GM12872 (cell line): Measurements from ENCODE around the gene LRRN1.

Experiments
- TF ChIP-seq, protein P1 (sequence below): IDR thresholded peaks from 3 replicates; pipeline ENCODE4 v1.5.1; 2011; ENCODE audit warnings: low read depth, mild to moderate bottlenecking, low read length, moderate library complexity; ENCODE audit not compliant: insufficient read depth

LRRN1 gene

GRCh38 chr3:3772920-3773319, 26.3 kb upstream of the LRRN1 start:
- TF ChIP-seq, protein P1, sequence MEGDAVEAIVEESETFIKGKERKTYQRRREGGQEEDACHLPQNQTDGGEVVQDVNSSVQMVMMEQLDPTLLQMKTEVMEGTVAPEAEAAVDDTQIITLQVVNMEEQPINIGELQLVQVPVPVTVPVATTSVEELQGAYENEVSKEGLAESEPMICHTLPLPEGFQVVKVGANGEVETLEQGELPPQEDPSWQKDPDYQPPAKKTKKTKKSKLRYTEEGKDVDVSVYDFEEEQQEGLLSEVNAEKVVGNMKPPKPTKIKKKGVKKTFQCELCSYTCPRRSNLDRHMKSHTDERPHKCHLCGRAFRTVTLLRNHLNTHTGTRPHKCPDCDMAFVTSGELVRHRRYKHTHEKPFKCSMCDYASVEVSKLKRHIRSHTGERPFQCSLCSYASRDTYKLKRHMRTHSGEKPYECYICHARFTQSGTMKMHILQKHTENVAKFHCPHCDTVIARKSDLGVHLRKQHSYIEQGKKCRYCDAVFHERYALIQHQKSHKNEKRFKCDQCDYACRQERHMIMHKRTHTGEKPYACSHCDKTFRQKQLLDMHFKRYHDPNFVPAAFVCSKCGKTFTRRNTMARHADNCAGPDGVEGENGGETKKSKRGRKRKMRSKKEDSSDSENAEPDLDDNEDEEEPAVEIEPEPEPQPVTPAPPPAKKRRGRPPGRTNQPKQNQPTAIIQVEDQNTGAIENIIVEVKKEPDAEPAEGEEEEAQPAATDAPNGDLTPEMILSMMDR, result no peak

DNA sequence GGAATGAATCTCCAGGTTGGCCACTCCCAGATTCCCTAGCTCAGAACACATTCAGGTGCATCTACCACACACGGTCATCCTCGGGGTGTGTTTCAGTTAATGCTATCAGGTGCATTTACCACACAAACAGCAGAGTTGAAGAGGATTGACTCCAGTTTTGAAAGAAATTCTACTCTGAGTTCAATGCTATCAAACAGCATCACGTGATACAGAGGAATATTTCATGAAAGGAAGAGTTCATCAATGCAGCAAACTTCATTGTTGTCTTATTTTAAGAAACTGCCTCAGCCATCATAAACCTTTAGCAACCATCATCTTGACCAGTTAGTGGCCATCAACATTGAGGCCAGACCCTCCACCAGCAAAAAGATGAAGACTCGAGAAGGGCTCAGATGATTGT, 22.6 kb upstream of the LRRN1 start:
- TF ChIP-seq, protein P1, result no peak

DNA sequence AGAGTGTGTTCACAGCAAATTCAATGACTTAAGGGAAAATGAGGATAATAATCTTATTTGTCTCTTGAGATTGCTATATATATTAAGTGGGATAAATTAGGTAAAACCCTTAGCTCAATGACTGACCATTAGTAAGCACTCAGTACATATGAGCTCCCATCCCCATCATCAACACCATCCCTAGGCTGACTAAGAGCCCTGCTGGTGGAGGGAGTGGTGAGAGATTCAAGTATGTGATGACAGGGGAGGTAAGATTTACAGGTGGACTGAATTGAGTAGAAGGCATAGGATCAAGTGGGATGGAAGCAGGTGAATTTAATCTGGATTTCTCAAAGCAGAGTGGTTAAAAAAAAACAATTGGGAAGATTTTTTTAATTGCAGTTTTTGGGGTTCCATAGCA, 21.0 kb upstream of the LRRN1 start:
- TF ChIP-seq, protein P1, result no peak

GRCh38 chr3:3778641-3779270, 20.5 kb upstream of the LRRN1 start:
- TF ChIP-seq, protein P1, result no peak

DNA sequence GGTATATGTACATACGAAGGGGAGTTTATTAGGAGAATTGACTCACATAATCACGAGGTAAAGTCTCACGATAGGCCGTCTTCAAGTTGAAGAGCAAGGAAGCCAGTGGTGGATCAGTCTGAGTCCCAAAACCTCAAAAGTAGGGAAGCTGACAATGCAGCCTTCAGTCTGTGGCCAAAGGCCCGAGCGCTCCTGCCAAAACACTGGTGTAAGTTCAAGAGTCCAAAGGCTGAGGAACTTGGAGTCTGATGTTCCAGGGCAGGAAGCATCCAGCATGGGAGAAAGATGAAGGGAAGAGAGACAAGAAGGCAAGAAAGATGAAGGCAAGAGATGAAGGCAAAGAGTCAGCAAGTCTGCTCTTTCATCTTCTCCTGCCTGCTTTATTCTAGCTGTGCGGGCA, 16.8 kb upstream of the LRRN1 start:
- TF ChIP-seq, protein P1, result no peak

GRCh38 chr3:3783210-3783609, 16.0 kb upstream of the LRRN1 start:
- TF ChIP-seq, protein P1, result no peak

GRCh38 chr3:3783696-3784095, 15.5 kb upstream of the LRRN1 start:
- TF ChIP-seq, protein P1, result no peak
